HG02763 (cell line): ENCODE results near the gene BLOC1S2.
"Not testable (repeated sequence)": the region's sequence is repeated elsewhere in the genome, so short reads cannot be mapped to it uniquely, and the experiment has no call there.

Experiments used
- ATAC-seq: cut with Tn5 transposase; IDR thresholded peaks from one replicate; pipeline ENCODE4 v1.9.1; 2021; ENCODE audit warnings: mild to moderate bottlenecking, moderate library complexity; ENCODE audit not compliant: unreplicated experiment

The BLOC1S2 gene

GRCh38 chr10:100286051-100287033, at the start of gene BLOC1S2:
BLOC1S2 (minus strand) TSS chr10:100286680; CDS start chr10:100286659, 21 bp downstream.
- ATAC-seq = peak; percentile 89

DNA sequence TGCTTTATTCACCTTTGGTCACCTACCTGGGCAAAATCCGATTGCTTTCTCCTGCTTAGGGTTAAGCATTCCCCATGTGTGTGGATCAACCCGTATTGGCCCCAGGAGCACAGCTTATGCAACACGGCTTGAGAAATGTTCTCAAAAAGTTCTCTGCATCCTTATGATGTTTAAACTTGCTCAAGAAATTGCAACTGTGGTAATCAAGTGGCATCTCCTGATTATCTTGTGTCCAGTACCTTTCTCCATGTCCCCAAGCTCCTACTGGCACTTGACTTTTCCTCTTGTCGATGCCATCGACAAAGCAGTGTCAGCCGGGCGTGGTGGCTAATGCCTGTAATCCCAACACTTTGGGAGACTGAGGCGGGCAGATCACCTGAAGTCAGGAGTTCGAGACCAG, 48.3 kb upstream of the BLOC1S2 start:
- ATAC-seq = no peak

DNA sequence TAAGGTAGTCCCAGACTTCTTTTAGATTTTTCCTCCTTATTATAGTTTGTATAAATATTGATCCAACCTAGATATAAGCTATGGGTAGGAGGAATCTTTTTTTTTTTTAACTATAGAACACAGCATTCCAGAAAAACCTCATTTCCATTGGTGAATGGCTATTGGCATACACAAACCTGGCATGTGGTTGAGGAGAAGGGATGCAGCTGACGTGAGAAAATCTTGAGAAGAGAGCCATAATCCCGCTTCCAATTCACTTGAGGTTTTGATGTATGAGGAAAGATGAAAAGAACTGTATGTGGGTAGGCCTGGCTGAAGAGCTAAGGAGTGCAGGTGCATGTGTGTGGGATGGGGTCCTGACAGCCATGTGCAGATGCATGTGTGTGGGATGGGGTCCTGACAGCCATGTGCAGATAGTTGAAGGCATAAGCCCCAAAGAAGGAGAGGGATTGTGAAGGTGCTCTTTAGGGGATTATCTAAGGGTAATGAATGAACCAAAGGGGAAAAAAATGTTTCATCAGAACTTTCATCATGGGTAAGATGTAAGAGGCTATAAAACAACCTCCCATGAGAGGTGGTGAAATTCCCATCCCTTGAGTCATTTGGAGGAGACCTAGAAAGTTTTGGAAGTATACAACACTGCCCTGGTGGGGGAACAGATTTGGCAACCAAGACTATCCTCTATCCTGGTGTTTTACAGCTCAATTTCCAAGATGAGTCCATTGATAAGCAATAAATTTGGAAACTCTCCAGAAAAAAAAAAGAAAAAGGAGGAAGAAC, 47.4 kb upstream of the BLOC1S2 start:
- no peak for ATAC-seq

- ATAC-seq = no peak
Measured at GRCh38 chr10:100333106-100333505, 46.6 kb upstream of the BLOC1S2 start.

DNA sequence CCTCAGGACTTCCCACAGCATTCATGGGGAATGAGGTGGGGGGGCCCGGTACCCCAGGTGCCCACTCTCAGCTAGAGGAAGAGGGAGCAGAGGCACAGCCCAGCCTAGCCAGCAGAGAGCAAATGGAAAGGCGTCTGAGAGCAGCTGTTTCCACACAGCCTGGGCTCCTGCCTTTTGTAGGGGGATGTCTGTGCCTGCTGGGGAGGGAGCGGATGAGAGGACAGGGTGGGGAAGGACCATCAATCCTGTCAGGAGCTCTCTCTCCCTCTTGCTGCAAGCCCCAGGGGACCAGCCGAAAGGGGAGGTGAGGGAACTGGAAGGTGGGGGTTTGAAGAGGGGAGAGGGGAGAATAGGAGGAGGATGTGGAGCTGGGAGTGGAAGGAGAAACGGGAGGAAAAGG, 43.6 kb upstream of the BLOC1S2 start, which contains the start of gene PKD2L1:
Gene PKD2L1 (minus strand): TSS at position 150 of the 400 bp plus-strand sequence. CDS start 125 bp downstream, at position 25.
- ATAC-seq = no peak

- no peak for ATAC-seq
Measured at GRCh38 chr10:100328198-100328597, 41.7 kb upstream of the BLOC1S2 start.

DNA sequence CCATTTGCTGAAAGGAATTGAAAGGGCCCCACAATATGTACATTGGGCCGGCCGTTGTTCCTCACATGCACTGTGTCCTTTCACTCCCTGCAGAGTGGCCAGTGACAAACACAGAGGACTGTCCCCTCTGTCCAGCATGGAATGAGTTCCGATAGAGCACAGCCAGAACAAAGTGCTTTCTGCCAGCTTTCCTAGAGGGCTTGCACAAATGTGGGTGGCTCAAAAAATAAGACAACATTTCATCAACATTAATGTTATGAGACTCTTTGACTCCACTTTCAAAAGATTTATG, 41.2 kb upstream of the BLOC1S2 start:
- ATAC-seq = no peak

- ATAC-seq = peak; percentile 96
Measured at GRCh38 chr10:100327007-100327717, 40.7 kb upstream of the BLOC1S2 start.

DNA sequence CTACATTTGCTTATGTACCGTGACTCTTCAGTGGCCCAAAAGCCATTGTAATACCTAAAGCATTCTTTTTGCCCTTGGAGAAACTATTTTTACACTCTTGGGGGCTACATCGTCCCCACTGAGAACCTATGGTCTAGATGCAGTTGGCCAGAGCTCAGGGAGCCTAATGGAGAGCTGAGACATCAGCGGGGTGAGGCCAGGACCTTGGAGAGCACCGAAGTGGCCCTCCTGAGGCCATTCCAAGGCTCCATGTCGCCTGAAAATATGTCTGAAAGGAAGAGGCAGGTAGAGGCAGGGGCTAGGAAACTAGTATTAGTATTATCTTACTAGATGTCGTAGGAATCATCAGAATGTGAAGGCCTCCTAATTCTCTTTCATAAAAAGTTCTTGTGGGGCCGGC, 38.7 kb upstream of the BLOC1S2 start:
- no peak for ATAC-seq

DNA sequence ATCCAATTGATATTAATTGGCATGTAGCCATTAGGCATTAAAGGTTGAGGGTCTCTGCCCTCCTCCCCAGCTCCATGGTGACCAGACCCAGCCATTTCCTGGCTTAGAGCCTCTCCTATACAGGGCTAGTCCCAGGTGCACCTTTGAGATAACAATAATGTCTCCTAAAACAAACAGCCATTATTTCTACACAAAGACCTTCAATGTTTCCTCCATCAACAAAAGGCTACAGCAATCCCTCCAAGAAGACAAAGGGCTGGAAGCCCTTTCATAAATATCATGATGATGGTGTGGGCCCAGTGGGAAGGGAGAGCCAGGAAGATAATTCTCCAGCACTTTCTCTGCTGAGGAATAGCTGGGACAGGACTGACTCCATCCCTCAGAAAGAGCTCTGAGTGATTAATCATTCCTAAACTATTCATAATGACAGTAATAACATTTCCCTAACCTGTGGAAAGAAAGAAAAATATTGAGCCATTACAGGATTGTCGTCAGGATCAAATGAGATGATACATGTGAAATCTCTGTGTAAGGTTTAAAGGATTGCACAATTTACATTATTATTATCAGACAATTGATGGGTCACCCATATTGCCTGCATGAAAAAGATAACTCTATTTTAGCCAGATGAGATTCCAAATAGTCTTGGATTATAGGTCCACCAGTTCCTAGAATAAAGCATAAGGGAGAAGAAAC, 33.4 kb upstream of the BLOC1S2 start:
- ATAC-seq = no peak

- no peak for ATAC-seq
Measured at GRCh38 chr10:100318207-100318606, 31.7 kb upstream of the BLOC1S2 start.

DNA sequence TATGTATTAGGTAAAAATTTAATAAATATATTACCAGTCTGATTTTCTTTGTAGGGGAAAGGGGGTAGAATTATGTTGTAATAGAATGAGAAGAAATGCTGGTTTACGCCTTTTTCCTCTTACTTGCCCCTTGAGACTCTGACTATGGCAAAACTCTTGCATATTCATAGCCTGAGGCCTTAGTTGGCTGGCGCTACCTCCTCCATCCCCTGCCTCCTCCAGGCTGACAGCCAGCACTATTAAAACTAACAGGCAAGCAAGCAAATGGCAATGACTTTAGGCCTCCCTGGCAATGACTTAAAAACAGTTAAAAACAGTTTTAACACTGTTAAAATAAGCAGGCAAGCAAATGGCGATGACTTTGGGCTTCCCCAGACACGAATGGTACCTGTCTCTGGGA, 29.1 kb upstream of the BLOC1S2 start:
- no peak for ATAC-seq

DNA sequence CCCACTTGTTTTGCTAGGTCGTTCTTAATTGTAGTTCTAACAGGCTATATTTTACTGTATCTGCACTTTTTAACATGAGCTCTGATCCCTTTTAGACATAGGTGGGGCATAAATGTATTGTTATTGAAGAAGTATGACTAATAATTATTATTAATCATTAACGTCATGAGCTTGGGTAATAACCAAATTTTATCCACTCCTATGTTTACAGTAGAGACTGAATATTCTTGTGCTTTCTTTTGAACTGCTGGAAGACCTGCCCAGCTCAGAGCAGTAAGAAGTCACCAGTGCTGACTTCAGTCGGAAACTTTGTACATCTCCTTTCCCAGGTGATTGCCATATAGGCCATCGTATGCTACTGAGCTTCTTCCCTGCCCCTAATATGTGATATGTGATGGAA, 24.8 kb upstream of the BLOC1S2 start:
- ATAC-seq = no peak

DNA sequence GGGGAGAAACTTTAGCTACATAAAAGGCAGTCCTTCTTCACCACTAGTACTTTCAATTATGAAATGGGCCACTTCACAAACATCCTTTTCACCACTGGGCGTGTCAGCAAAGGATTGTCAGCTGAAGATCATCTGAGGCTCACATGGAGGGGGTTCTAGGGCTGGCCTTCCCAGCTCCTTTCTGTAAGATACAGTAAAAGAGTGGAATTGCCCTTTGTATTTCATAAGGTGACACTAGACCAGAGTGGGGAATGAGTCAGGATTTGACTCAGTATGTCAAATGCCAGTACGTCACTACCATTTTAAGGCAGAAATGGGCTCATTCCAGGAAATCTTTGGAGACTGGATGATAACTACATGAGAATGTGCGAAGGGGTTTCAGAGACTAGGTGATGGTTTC, 21.2 kb upstream of the BLOC1S2 start:
- ATAC-seq = no peak

- no peak for ATAC-seq
Measured at GRCh38 chr10:100306861-100307260, 20.4 kb upstream of the BLOC1S2 start.

GRCh38 chr10:100304414-100304813, 17.9 kb upstream of the BLOC1S2 start:
- no peak for ATAC-seq

DNA sequence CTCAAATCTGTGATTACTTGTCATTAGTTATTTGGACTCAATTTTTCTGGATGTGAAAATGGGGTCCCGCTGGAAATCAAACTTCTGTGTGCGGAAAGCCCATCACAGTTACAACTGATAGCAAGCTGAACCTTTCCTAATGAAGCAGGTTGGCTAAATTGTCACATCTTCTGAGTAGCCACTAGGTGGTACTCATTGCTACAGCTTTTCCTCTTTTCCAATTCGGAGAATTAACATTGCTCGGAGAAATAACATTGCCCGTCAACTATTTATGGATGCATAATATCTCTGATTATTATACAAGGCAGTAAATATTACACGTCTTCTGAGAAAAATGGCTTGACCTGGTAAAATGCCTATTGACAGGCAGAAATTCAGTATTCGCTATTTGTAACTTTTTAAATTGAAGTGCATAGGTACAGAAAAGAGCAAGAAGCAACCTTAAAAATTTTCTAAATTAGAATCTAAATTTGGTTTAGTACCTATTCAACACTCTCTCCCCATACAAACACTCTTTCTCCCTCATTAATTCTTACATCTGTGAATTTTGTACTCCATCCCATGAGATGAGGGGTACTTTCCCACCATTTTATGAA, 17.3 kb upstream of the BLOC1S2 start:
- no peak for ATAC-seq

DNA sequence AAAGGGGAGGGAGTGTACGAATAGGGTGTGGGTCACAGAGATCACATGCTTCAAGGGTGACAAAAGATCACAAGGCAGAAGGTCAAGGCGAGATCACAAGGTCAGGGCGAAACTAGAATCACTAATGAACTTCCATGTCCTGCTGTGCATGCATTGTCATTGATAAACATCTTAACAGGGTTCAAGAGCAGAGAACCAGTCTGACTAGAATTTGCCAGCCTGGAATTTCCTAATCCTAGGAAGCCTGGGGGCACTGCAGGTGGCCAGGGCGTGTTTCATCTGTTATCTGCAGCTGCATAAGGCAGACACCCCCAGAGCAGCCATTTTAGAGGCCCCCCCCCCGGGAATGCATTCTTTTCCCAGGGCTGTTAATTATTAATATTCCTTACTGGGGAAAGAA, 14.6 kb upstream of the BLOC1S2 start:
- ATAC-seq = not testable (repeated sequence)

- ATAC-seq = no peak
Measured at GRCh38 chr10:100297242-100297641, 10.8 kb upstream of the BLOC1S2 start.

- no peak for ATAC-seq
Measured at GRCh38 chr10:100293066-100293465, 6.6 kb upstream of the BLOC1S2 start.
